Panc1 (cell line): Measurements from ENCODE around the gene LRCH1. TPM values are rescaled to one million over a fixed set of nuclear protein-coding genes. Genes with fewer than 3 reads are reported as not detected.

Source experiments
- ATAC-seq: fragments of 200-7000 bp; cut with Tn5 transposase; 2 replicates; pipeline ENCODE4 v1.9.1; 2020; ENCODE audit warnings: mild to moderate bottlenecking, moderate library complexity
- BruUV-seq: library from RNA; stranded (reverse); fragments of 400-500 nt; replicated peaks from 2 replicates; lab custom pipeline; 2021; lab: Mats Ljungman, UMichigan
- CTCF ChIA-PET: fragments of 300-600 bp; sonication (Branson Sonifier 250); formaldehyde crosslinking; loops from one replicate; lab custom pipeline; 2022; ENCODE audit warnings: antibody characterized with exemption; lab: Charles Lee
- POLR2A ChIA-PET: fragments of 300-600 bp; sonication (Branson Sonifier 250); formaldehyde crosslinking; loops from one replicate; lab custom pipeline; 2022; ENCODE audit warnings: antibody characterized with exemption; lab: Charles Lee
- DNase-seq: peaks from one replicate; pipeline ENCODE4 v3.0.0-alpha.2; 2010; ENCODE audit warnings: low read depth, low spot score
- H3K27ac ChIP-seq: 2 replicates; pipeline ENCODE4 v1.5.1; 2011; ENCODE audit warnings: mild to moderate bottlenecking, low read length, inconsistent platforms
- H3K27me3 ChIP-seq: fragments of 200-500 bp; sonication (Bioruptor generic); 2 replicates; pipeline ENCODE4 v1.6.0; 2014; ENCODE audit warnings: low read length, inconsistent platforms; ENCODE audit not compliant: control insufficient read depth, insufficient read depth
- H3K36me3 ChIP-seq: fragments of 200-500 bp; sonication (Bioruptor generic); 2 replicates; pipeline ENCODE4 v1.5.1; 2014; ENCODE audit warnings: inconsistent platforms, mild to moderate bottlenecking, low read length, moderate library complexity; ENCODE audit not compliant: control insufficient read depth, insufficient read depth
- H3K4me1 ChIP-seq: 2 replicates; pipeline ENCODE4 v1.5.1; 2011; ENCODE audit warnings: inconsistent platforms, mild to moderate bottlenecking, low read length, moderate library complexity; ENCODE audit not compliant: control insufficient read depth, insufficient read depth
- H3K4me3 ChIP-seq, 2 experiments: 2 replicates each; pipeline ENCODE4 v1.5.1; 2011 to 2012; ENCODE audit warnings: low read depth in 2 of 2, low read length in 2 of 2, mild to moderate bottlenecking in 2 of 2, inconsistent platforms in 1 of 2, moderate library complexity in 1 of 2
- H3K9me3 ChIP-seq: fragments of 200-500 bp; sonication (Bioruptor generic); 2 replicates; pipeline ENCODE4 v1.5.1; 2014; ENCODE audit warnings: low read depth, mild to moderate bottlenecking, inconsistent platforms, low read length, moderate library complexity; ENCODE audit not compliant: control insufficient read depth, insufficient read depth
- CTCF ChIP-seq: fragments of 450-650 bp; IDR thresholded peaks from 2 replicates; pipeline ENCODE4 v1.5.1; 2017; ENCODE audit warnings: mild to moderate bottlenecking
- POLR2AphosphoS5 ChIP-seq: IDR thresholded peaks from 2 replicates; pipeline ENCODE4 v1.6.1; 2012; ENCODE audit warnings: mild to moderate bottlenecking, low read depth, low read length, moderate library complexity
- SIN3A ChIP-seq: IDR thresholded peaks from 2 replicates; pipeline ENCODE4 v1.6.1; 2012; ENCODE audit warnings: low read depth, mild to moderate bottlenecking, low read length, moderate library complexity, borderline replicate concordance; ENCODE audit not compliant: insufficient read depth
- TCF7L2 ChIP-seq: IDR thresholded peaks from 2 replicates; pipeline ENCODE4 v1.6.1; 2011; ENCODE audit warnings: mild to moderate bottlenecking, low read depth, low read length, inconsistent platforms
- in situ Hi-C: cut with HindIII; loops from 2 replicates; pipeline ENCODE4 v1.10.0; 2016; ENCODE audit warnings: low sequenced_read_pairs, low pct_unique_long_range_greater_than_20kb
- intact Hi-C: fragments of 100-400 bp; cut with micrococcal nuclease; formaldehyde crosslinking; loops from one replicate; pipeline ENCODE4 v1.10.0; 2022; ENCODE audit not compliant: unreplicated experiment
- total RNA-seq: library from RNA; stranded (reverse); gene quantifications from one replicate; pipeline ENCODE4 v1.2.1, GENCODE V29; 2021; ENCODE audit not compliant: unreplicated experiment
- TF ChIP-seq, protein P1 (sequence below), 2 experiments: IDR thresholded peaks; 2 replicates each; pipeline ENCODE4 v1.6.1; 2011 to 2012; ENCODE audit warnings: low read depth in 2 of 2, control low read depth in 1 of 2, low read length in 1 of 2, mild to moderate bottlenecking in 1 of 2, moderate library complexity in 1 of 2; ENCODE audit not compliant: insufficient read depth in 1 of 2

LRCH1 gene
- total RNA-seq, 1 experiment from 2014 or later: 7.9 TPM

GRCh38 chr13:46672338-46673090 lies 119.5 kb downstream of the LRCH1 start:
- H3K4me1 ChIP-seq: no peaks in the 10 kb centered on the region
- no TSS peak for BruUV-seq
- H3K9me3 ChIP-seq: no peaks in the 10 kb centered on the region
- DNase-seq: no peak
- ChIA-PET CTCF (no interaction called here), POLR2A (no interaction called here)
- no peak overlapping the region for H3K4me3 ChIP-seq
- no peaks in the 10 kb centered on the region for H3K27me3 ChIP-seq
- in situ Hi-C loops (no loop called here), intact Hi-C loops (no loop called here)
- no peaks in the 10 kb centered on the region for H3K36me3 ChIP-seq
- no peak for ATAC-seq
- H3K27ac ChIP-seq: no peak overlapping the region
- TF ChIP-seq, protein P1, sequence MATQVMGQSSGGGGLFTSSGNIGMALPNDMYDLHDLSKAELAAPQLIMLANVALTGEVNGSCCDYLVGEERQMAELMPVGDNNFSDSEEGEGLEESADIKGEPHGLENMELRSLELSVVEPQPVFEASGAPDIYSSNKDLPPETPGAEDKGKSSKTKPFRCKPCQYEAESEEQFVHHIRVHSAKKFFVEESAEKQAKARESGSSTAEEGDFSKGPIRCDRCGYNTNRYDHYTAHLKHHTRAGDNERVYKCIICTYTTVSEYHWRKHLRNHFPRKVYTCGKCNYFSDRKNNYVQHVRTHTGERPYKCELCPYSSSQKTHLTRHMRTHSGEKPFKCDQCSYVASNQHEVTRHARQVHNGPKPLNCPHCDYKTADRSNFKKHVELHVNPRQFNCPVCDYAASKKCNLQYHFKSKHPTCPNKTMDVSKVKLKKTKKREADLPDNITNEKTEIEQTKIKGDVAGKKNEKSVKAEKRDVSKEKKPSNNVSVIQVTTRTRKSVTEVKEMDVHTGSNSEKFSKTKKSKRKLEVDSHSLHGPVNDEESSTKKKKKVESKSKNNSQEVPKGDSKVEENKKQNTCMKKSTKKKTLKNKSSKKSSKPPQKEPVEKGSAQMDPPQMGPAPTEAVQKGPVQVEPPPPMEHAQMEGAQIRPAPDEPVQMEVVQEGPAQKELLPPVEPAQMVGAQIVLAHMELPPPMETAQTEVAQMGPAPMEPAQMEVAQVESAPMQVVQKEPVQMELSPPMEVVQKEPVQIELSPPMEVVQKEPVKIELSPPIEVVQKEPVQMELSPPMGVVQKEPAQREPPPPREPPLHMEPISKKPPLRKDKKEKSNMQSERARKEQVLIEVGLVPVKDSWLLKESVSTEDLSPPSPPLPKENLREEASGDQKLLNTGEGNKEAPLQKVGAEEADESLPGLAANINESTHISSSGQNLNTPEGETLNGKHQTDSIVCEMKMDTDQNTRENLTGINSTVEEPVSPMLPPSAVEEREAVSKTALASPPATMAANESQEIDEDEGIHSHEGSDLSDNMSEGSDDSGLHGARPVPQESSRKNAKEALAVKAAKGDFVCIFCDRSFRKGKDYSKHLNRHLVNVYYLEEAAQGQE (IDR thresholded peaks at IDR 0.05; ENCODE audit: insufficient read depth in 1 of 2, low read depth in 2 of 2, low read length in 1 of 2): no peak

DNA sequence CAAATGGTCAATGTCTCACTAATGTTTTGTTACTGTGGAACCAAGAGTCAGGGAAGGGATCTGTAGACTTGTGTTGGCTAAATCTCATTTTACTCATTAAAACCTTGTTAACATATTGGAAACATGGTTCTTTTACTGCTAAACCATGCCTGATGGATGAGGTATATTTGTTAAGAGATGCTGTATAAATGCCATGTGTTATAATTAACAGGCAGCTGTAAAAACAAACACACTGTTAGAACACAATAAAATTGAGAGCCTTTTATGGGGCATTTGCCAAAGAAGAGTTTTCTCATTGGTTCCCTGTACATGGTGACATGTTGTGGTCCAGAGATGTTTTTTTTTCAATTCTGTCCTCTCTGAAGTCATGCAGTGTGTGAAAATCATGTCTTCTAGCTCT lies 122.0 kb downstream of the LRCH1 start:
- in situ Hi-C loops (no loop called here), intact Hi-C loops (no loop called here)
- no TSS peak for BruUV-seq
- H3K9me3 ChIP-seq: no peaks in the 10 kb centered on the region
- H3K27me3 ChIP-seq: no peaks in the 10 kb centered on the region
- ChIA-PET CTCF (interaction anchor here (0.6 kb wide), 1 partner anchor 123 kb away, joined by 7 read pairs; no protein-coding TSS in a partner anchor), POLR2A (no interaction called here)
- no peak overlapping the region for H3K4me3 ChIP-seq
- no peak for ATAC-seq
- H3K27ac ChIP-seq: no peak overlapping the region
- H3K36me3 ChIP-seq: no peaks in the 10 kb centered on the region
- DNase-seq: no peak
- no peaks in the 10 kb centered on the region for H3K4me1 ChIP-seq
- TF ChIP-seq CTCF: no peak
- TF ChIP-seq, protein P1 (IDR thresholded peaks at IDR 0.05; ENCODE audit: insufficient read depth in 1 of 2, low read depth in 2 of 2, low read length in 1 of 2): no peak
- no peak for TF ChIP-seq SIN3A
- TF ChIP-seq POLR2AphosphoS5: no peak
- TF ChIP-seq TCF7L2: no peak
